Omental fat pad (tissue), 4 donors: ENCODE results near the gene ACTN4. TPM values are rescaled to one million over a fixed set of nuclear protein-coding genes. Genes with fewer than 3 reads are reported as not detected.
"Not testable (repeated sequence)": the region's sequence is repeated elsewhere in the genome, so short reads cannot be mapped to it uniquely, and the experiment has no call there.

Experiments used
- ATAC-seq: fragments of 150-250 bp; one replicate; pipeline ENCODE4 v1.9.1; 2016; ENCODE audit warnings: mild to moderate bottlenecking, moderate library complexity; ENCODE audit not compliant: low FRiP score
- DNase-seq: peaks from one replicate; pipeline ENCODE4 v3.0.0-alpha.2; 2019; ENCODE audit warnings: low spot score
- CTCF ChIP-seq, 3 donors: fragments of 450-650 bp; IDR thresholded peaks; one replicate each; pipeline ENCODE4 v1.5.1; 2016 to 2017; ENCODE audit warnings: antibody characterized with exemption in 3 of 3, mild to moderate bottlenecking in 3 of 3, moderate library complexity in 2 of 3
- total RNA-seq, 4 donors: library from RNA; depleted of rRNA; stranded (reverse); fragments of >200 nt; gene quantifications; one replicate each; pipeline ENCODE4 v1.1.0, GENCODE V29; 2016

ACTN4 gene
- total RNA-seq, 4 donors from 2014 or later, result 290 to 517 (median 367) TPM

GRCh38 chr19:38759590-38760003 is 112.1 kb downstream of the ACTN4 start:
- TF ChIP-seq CTCF (IDR thresholded peaks at IDR 0.05), result no peak
- ATAC-seq, result no peak
- DNase-seq, result no peak

GRCh38 chr19:38760805-38761517 is 113.5 kb downstream of the ACTN4 start:
- ATAC-seq, DNase-seq: not testable (repeated sequence)

- ATAC-seq, DNase-seq: not testable (repeated sequence)
These were observed 114.5 kb downstream of the ACTN4 start for GRCh38 chr19:38761884-38762389.

GRCh38 chr19:38763795-38764220 is 116.4 kb downstream of the ACTN4 start:
- ATAC-seq, result no peak
- no peak for DNase-seq
- TF ChIP-seq CTCF (IDR thresholded peaks at IDR 0.05), result no peak

GRCh38 chr19:38765214-38765613 is 117.8 kb downstream of the ACTN4 start:
- TF ChIP-seq CTCF (IDR thresholded peaks at IDR 0.05), result no peak
- DNase-seq (no peak), ATAC-seq (no peak)

GRCh38 chr19:38766276-38767047 is 119.0 kb downstream of the ACTN4 start:
- DNase-seq, result no peak
- no peak for TF ChIP-seq CTCF (IDR thresholded peaks at IDR 0.05)
- no peak for ATAC-seq

GRCh38 chr19:38769635-38770211 is 122.3 kb downstream of the ACTN4 start:
- TF ChIP-seq CTCF (IDR thresholded peaks at IDR 0.05), result peak in 2 of 3 donors; percentile 55 to 90
- ATAC-seq, result peak; percentile 73

GRCh38 chr19:38770228-38770948 is 122.9 kb downstream of the ACTN4 start:
- ATAC-seq, result peak; percentile 18
- not testable (repeated sequence) for DNase-seq

More at GRCh38 chr19:38769635-38770211, 122.3 kb downstream of the ACTN4 start:
- peak; percentile 91 for DNase-seq

- peak; percentile 71 for ATAC-seq
- not testable (repeated sequence) for DNase-seq
These were observed 123.5 kb downstream of the ACTN4 start for GRCh38 chr19:38770949-38771275.

- not testable (repeated sequence) for DNase-seq, ATAC-seq
These were observed 124.1 kb downstream of the ACTN4 start for GRCh38 chr19:38771569-38771968.
